Epidermal melanocyte (primary cell): ENCODE data around the gene RPL31.

ENCODE experiments used
- DNase-seq: peaks from one replicate; pipeline ENCODE4 v3.0.0; 2011; ENCODE audit warnings: low spot score; ENCODE audit not compliant: insufficient read length

RPL31 gene

GRCh38 chr2:100993294-100993693, 8.8 kb upstream of the RPL31 start:
- no peak for DNase-seq

GRCh38 chr2:100995309-100996075, 6.6 kb upstream of the RPL31 start:
- no peak for DNase-seq

GRCh38 chr2:100997509-100998234, 4.4 kb upstream of the RPL31 start:
- DNase-seq: no peak

GRCh38 chr2:100998235-100998573, 3.9 kb upstream of the RPL31 start:
- no peak for DNase-seq

- DNase-seq: no peak
These were observed 2.1 kb upstream of the RPL31 start for GRCh38 chr2:100999995-101000394.

- DNase-seq: no peak
These were observed 631 bp downstream of the RPL31 start for GRCh38 chr2:101002562-101003277.

- no peak for DNase-seq
These were observed 1.2 kb downstream of the RPL31 start for GRCh38 chr2:101003278-101003775.

- DNase-seq: no peak
These were observed 2.7 kb downstream of the RPL31 start for GRCh38 chr2:101004620-101005325.

GRCh38 chr2:101006065-101006715, 4.1 kb downstream of the RPL31 start:
- DNase-seq: no peak

GRCh38 chr2:101007415-101008345, 5.6 kb downstream of the RPL31 start:
- no peak for DNase-seq

- DNase-seq: no peak
These were observed 9.1 kb downstream of the RPL31 start for GRCh38 chr2:101011152-101011551.

- no peak for DNase-seq
These were observed 10.1 kb downstream of the RPL31 start for GRCh38 chr2:101012054-101012705.

- no peak for DNase-seq
These were observed 10.7 kb downstream of the RPL31 start for GRCh38 chr2:101012706-101013181.

GRCh38 chr2:101014264-101014857, 12.3 kb downstream of the RPL31 start:
- no peak for DNase-seq

GRCh38 chr2:101017371-101017770, 15.3 kb downstream of the RPL31 start:
- DNase-seq: no peak

- no peak for DNase-seq
These were observed 16.8 kb downstream of the RPL31 start for GRCh38 chr2:101018934-101019333.

- DNase-seq: no peak
These were observed 20.1 kb downstream of the RPL31 start for GRCh38 chr2:101022221-101022620.

GRCh38 chr2:101023327-101024107, 21.4 kb downstream of the RPL31 start:
- no peak for DNase-seq
